NB4 (cell line): Measurements from ENCODE around the gene NOP53.

Experiments used
- CTCF ChIP-seq: IDR thresholded peaks from one replicate; pipeline ENCODE4 v1.5.1; 2012; ENCODE audit warnings: low read depth, low read length
- POLR2A ChIP-seq: IDR thresholded peaks from 2 replicates; pipeline ENCODE4 v1.6.1; 2011; ENCODE audit warnings: mild to moderate bottlenecking; ENCODE audit not compliant: insufficient read length; ENCODE audit errors: extremely low read depth

DNA sequence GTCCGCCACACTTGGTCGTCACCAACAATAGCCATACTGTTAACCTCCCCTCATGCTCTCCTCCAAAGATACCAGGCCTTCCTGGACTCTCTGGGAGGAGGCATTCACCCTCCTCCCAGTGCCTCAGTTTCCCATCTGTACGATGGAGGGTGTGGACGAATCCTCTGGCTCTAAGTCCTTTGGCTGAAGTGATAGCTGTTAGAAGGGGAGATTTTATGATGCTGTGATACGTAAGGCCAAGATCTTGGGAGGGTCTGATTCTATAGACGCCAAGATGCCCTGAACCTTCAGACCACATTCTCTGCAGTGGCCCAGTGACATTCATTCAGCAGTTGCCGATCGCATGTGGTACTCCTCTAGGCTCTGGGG lies 14.8 kb upstream of the NOP53 start:
- TF ChIP-seq CTCF = no peak
- TF ChIP-seq POLR2A = no peak
